ENCODE results near the gene NUP188. TPM values are rescaled to one million over a fixed set of nuclear protein-coding genes. Genes with fewer than 3 reads are reported as not detected.

The NUP188 gene
- total RNA-seq, 2 donors from 2014 or later: 34.6 to 88.6 TPM

DNA sequence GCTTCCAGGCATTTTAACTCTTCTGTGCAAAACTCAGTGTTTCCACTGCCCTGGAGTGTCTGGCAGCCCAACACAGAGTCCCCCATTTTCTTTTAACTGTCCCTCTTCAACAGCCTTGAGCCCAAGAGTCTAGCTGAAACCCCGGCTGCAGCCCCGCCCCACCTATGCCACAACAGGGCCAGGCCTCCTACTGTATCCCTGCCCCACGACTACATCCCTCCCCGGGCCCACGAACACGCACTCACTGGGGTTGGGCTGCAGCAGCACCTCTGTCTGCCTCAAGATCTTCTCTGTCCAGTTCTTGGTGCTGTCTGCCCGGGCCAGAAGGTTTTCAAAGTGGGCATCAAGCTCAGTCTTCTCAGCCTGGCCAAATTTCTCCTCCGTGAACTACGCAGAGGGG, 74.5 kb downstream of the NUP188 start:
- intact Hi-C loops (cut with DNase I): no loop called here
- Histone ChIP-seq H3K4me1 (replicated peaks) (peaks cover 9% of the 10 kb centered on the region), H3K36me3 (no peaks in the 10 kb centered on the region), H3K27me3 (replicated peaks; ENCODE audit: insufficient read depth) (no peaks in the 10 kb centered on the region), H3K27ac (no peak overlapping the region), H3K4me3 (no peak overlapping the region), H3K9me3 (no peaks in the 10 kb centered on the region)
- no peak for DNase-seq (ENCODE audit: low spot score)
- WGBS: 80% methylated on average over 9 of the region's 9 CpGs
- TF ChIP-seq CTCF (IDR thresholded peaks at IDR 0.05) (no peak), POLR2AphosphoS5 (IDR thresholded peaks at IDR 0.05) (no peak), POLR2A (IDR thresholded peaks at IDR 0.05) (no peak)

- Histone ChIP-seq H3K27ac (no peak overlapping the region), H3K36me3 (no peaks in the 10 kb centered on the region), H3K4me1 (replicated peaks) (peaks cover 9% of the 10 kb centered on the region), H3K27me3 (replicated peaks; ENCODE audit: insufficient read depth) (no peaks in the 10 kb centered on the region), H3K9me3 (no peaks in the 10 kb centered on the region), H3K4me3 (no peak overlapping the region)
- no peak for DNase-seq (ENCODE audit: low spot score)
- WGBS: 64% methylated on average over 16 of the region's 16 CpGs
- TF ChIP-seq POLR2A (IDR thresholded peaks at IDR 0.05): no peak
- no peak for TF ChIP-seq POLR2AphosphoS5 (IDR thresholded peaks at IDR 0.05)
- no peak for TF ChIP-seq CTCF (IDR thresholded peaks at IDR 0.05)
- intact Hi-C loops (cut with DNase I): no loop called here
These were observed 75.8 kb downstream of the NUP188 start for GRCh38 chr9:129023036-129023907.

DNA sequence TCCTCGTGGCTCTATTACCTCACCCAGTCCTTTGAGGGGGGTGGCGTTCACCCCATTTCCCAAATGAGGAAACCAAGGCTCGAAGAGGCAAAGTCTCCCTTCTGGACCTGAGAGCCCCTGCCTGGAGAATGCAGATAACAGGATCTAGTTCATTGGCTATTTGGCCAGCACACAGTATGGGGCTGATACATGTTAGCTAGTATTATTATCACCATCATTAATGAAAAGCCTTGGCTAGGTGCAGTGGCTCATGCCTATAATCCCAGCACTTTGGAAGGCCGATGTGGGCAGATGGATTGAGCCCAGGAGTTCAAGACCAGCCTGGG, 76.4 kb downstream of the NUP188 start:
- DNase-seq (ENCODE audit: low spot score): no peak
- Histone ChIP-seq H3K27ac (no peak overlapping the region), H3K27me3 (replicated peaks; ENCODE audit: insufficient read depth) (no peaks in the 10 kb centered on the region), H3K4me3 (no peak overlapping the region), H3K4me1 (replicated peaks) (peaks cover 9% of the 10 kb centered on the region), H3K36me3 (no peaks in the 10 kb centered on the region), H3K9me3 (no peaks in the 10 kb centered on the region)
- no peak for TF ChIP-seq CTCF (IDR thresholded peaks at IDR 0.05)
- no peak for TF ChIP-seq POLR2A (IDR thresholded peaks at IDR 0.05)
- TF ChIP-seq POLR2AphosphoS5 (IDR thresholded peaks at IDR 0.05): no peak
- WGBS: 44% methylated on average over 4 of the region's 4 CpGs
- intact Hi-C loops (cut with DNase I): no loop called here

- H3K27me3 ChIP-seq (replicated peaks; ENCODE audit: insufficient read depth): no peaks in the 10 kb centered on the region
- H3K9me3 ChIP-seq: no peaks in the 10 kb centered on the region
- H3K36me3 ChIP-seq: no peaks in the 10 kb centered on the region
- H3K4me3 ChIP-seq: peak overlapping the region; percentile 54 to 71
- peak overlapping the region; percentile 51 to 81 for H3K27ac ChIP-seq
- TF ChIP-seq CTCF (IDR thresholded peaks at IDR 0.05): no peak
- peak; percentile 6 for TF ChIP-seq POLR2AphosphoS5 (IDR thresholded peaks at IDR 0.05)
- peak; percentile 34 for TF ChIP-seq POLR2A (IDR thresholded peaks at IDR 0.05)
- WGBS: 10% methylated on average over 17 of the region's 17 CpGs
- DNase-seq (ENCODE audit: low spot score): peak; percentile 44
- peaks cover 9% of the 10 kb centered on the region for H3K4me1 ChIP-seq (replicated peaks)
- intact Hi-C loops (cut with DNase I): loop anchor here (5.0 kb wide), 1 partner anchor 34 kb away; no protein-coding TSS in a partner anchor
These were observed 79.1 kb downstream of the NUP188 start for GRCh38 chr9:129026442-129027223.
